Hematopoietic multipotent progenitor cell treated with erythropoietin and hydrocortisone succinate and interleukin-3 and kit ligand, for 8 days (in vitro differentiated cells): ENCODE measurements around the gene FAM24B.
"Not testable (repeated sequence)": the region's sequence is repeated elsewhere in the genome, so short reads cannot be mapped to it uniquely, and the experiment has no call there.

Source experiments
- DNase-seq: peaks from one replicate; pipeline ENCODE4 v3.0.0-alpha.2; 2015

The FAM24B gene

GRCh38 chr10:122879339-122880273 lies at the start of gene FAM24B:
Gene FAM24B, minus strand, starts transcription at chr10:122879581. Its CDS starts 29,066 bp downstream, at chr10:122850515.
- DNase-seq, result peak; percentile 98

GRCh38 chr10:122915700-122916099 lies 36.3 kb upstream of the FAM24B start:
- DNase-seq, result no peak

- DNase-seq, result peak; percentile 69
Measured at GRCh38 chr10:122911889-122912484, 32.6 kb upstream of the FAM24B start.

GRCh38 chr10:122910310-122910709 lies 30.9 kb upstream of the FAM24B start, which contains the start of gene FAM24A:
Gene FAM24A, plus strand, starts transcription at chr10:122910610. Its CDS starts 1,025 bp downstream, at chr10:122911635.
- no peak for DNase-seq

GRCh38 chr10:122903861-122904260 lies 24.5 kb upstream of the FAM24B start:
- DNase-seq, result not testable (repeated sequence)

- DNase-seq, result no peak
Measured at GRCh38 chr10:122894261-122894944, 15.0 kb upstream of the FAM24B start.

GRCh38 chr10:122884166-122884565 lies 4.8 kb upstream of the FAM24B start:
- no peak for DNase-seq

- peak; percentile 69 for DNase-seq
Measured at GRCh38 chr10:122882766-122883165, 3.4 kb upstream of the FAM24B start.

GRCh38 chr10:122878799-122879338 lies 512 bp downstream of the FAM24B start:
- DNase-seq, result peak; percentile 31

- DNase-seq, result peak; percentile 93
Measured at GRCh38 chr10:122877264-122877663, 2.1 kb downstream of the FAM24B start.

GRCh38 chr10:122876467-122876855 lies 2.9 kb downstream of the FAM24B start:
- DNase-seq, result no peak

GRCh38 chr10:122875843-122876466 lies 3.4 kb downstream of the FAM24B start:
- peak; percentile 27 for DNase-seq

- not testable (repeated sequence) for DNase-seq
Measured at GRCh38 chr10:122871947-122872346, 7.4 kb downstream of the FAM24B start.

GRCh38 chr10:122868768-122869167 lies 10.6 kb downstream of the FAM24B start:
- not testable (repeated sequence) for DNase-seq

GRCh38 chr10:122866757-122867482 lies 12.5 kb downstream of the FAM24B start:
- DNase-seq, result not testable (repeated sequence)

GRCh38 chr10:122864901-122865300 lies 14.5 kb downstream of the FAM24B start:
- no peak for DNase-seq

- DNase-seq, result no peak
Measured at GRCh38 chr10:122864194-122864592, 15.2 kb downstream of the FAM24B start.

GRCh38 chr10:122863216-122864193 lies 15.9 kb downstream of the FAM24B start:
- no peak for DNase-seq

- DNase-seq, result peak; percentile 35
Measured at GRCh38 chr10:122861711-122862161, 17.6 kb downstream of the FAM24B start.

GRCh38 chr10:122859527-122859926 lies 19.9 kb downstream of the FAM24B start:
- DNase-seq, result no peak
